Stimulated activated CD8-positive, alpha-beta memory T cell treated with anti-CD3 and anti-CD28 coated beads, Interleukin-4, amount 100 ng/mL, for 24 hours (primary cell): ENCODE data around the gene ARL5C.

ENCODE experiments used
- DNase-seq: peaks from one replicate; pipeline ENCODE4 v3.0.0-alpha.2; 2020; ENCODE audit warnings: low read depth

The ARL5C gene

GRCh38 chr17:39167476-39167875 is 1.5 kb upstream of the ARL5C start:
- no peak for DNase-seq

DNA sequence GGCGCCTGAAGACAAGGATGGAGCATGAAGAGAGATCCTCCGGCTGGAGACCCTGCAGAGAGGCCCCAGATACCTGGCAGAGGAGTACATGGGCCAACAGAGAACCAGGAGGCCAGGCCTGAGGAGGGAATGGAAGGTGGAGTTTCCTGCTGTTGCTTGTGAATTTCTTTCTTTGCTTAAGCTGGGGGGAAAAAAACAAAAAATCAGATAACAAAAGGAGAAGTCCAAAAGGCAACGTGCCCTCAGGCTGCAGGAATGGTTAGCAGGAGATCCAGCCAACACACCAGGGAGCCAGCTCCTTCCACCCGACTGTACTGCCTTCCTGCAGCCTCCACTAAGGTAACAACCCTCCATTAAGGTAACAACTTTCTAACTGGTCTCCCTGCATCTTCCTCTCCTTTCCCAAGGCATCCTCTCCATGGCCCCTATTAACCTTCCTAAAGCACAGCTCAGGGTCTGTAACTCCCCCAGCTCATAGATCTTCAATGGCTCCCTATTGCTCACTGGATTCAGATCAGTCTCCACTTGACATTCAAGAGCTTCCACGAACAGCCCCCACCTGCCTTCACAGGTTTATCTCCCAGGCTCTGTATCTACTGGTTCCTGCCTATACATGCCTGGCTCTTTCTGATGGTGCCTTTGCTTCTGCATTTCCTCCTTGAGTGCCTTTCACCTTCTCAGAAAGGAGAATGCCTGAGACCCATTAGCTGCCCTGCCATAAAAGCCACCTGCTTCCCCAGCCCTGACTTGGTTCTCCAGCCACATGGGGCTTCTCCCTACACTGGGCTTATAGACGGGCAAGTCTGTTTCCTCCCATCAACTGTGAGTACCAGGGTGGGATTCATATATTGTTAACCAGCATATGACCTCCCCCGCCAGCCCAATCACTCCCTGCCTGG is 725 bp upstream of the ARL5C start:
- no peak for DNase-seq

DNA sequence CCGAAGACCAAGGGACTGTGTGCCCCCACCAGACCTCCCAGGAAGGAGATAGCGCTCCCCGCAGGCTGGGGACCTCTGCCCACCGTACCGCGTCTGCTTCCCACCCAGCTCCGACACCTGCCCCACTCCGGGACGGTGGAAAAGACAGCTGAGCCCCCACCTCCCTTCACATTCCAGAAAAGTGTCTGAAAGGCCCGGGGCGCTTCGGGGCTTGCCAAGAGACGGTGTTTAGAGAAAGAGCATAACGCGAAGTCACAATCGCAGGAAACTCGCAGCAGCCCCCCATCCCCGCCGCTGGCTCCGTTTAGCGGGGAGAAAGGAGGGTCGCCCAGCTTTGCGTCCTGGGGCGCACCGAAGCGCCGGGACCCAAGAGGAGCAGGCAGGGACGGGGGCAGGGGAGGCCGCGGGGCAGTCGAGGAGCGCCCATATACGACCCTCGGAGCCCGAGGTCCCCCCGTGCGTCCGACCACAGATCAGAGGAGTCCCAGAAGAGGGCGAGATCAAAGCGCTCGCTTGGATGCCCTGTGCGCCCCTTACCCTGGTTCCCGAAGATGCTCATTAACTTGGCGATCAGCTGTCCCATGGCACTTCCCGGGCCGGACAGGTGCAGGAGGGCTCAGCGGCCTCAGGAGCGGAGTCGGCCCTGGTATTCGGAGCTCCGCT is 652 bp downstream of the ARL5C start:
- no peak for DNase-seq

DNA sequence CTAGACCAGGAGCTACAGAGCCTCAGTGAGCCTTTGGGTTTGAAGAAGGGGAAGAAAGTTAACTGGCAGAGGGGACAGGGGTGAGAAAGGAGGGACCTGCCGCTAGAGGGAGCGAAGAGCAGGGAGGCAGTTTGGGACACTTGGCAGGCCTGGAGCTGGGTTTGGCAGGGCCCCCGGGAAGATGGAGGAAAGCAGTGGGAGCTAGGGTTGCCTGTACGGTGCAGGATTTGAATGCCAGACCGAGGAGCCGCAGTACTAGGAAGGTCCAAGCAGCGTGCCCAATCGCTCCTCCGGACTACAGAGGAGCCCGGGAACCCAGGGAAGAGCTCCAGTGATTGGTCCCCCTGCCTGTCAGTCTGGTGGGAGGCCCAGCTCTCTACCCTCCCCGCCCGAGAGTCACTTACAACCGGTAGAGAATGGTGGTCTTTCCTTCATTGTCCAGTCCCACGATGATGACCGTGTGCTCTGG is 1.3 kb downstream of the ARL5C start:
- peak; percentile 69 for DNase-seq

DNA sequence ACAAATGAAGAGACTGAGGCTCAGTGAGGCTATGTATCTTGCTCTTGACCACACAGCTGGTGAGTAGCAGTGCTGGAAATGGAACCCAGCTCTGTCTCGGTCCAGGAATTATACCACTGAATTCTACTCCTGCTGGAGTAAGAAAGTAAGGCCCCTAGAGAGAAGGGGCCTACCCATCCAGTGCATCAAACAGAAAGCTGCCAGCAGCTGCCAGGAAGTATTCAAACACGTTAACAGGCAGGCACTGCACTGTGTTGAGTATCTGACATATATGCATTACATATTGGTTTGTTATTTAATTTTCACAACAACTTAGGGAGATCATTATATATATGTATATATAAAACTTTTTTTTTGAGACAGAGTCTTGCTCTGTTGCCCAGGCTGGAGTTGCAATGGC is 4.0 kb downstream of the ARL5C start:
- DNase-seq, result no peak

DNA sequence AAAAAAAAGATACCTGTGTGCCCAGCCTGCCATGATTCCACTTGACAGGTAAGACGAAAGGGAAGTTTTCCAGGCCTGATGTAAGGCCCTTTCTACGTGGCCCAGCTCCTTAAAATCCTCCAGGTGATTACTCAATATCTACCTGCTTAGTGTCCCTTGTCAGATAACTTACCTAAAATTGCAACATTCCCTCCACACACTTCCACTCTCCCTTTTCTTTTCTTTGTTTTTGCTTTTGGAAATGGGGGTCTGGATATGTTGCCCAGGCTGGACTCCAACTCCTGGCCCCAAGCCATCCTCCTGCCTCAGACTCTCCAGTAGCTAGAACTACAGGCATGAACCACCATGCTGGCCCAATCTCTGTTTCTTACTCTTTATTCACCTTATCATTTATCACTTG is 7.3 kb downstream of the ARL5C start:
- DNase-seq, result no peak

DNA sequence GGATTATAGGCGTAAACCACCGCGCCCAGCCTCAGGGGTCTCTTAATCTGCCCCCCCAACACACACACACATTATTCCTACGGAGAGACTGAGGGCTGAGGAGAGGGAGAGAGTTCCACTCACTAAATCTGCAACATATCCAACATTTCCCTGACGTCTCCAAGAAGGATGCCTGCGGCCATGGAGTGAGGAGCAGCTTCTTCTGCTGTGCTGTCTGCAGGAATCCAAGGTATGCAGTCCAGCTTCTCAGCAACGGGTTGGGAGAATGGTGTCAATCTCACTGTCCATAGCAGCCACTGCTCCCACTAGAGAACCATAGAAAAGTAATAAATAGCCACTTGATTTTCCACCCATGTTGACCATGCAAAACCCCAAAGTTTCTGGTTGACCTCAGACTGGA is 9.5 kb downstream of the ARL5C start:
- DNase-seq, result no peak

- DNase-seq, result no peak
Measured at GRCh38 chr17:39155654-39156053, 10.3 kb downstream of the ARL5C start.

DNA sequence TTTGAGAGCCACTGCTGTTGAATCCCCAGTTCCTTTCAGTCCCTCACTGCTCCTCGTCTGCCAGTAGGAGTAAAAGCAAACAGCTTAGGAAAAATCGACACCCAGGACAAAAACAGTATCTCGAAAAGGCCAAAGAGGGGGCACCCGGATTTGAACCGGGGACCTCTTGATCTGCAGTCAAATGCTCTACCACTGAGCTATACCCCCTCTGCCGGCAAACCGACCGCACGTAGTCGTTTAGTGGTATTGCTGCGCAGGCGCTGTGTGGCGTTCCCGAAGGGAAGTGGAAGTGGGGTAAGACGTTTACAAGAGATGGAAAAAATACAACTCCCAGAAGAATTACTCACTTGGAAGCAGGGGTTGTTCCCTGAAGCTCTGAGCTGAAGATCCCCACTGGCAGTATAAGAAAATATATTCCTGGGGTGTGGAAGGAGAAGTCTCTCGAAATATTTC is 12.3 kb downstream of the ARL5C start:
- DNase-seq, result peak; percentile 87

GRCh38 chr17:39151943-39152818 is 13.8 kb downstream of the ARL5C start:
- no peak for DNase-seq

- DNase-seq, result no peak
Measured at GRCh38 chr17:39151150-39151942, 14.6 kb downstream of the ARL5C start, which contains the start of gene PLXDC1. Gene PLXDC1 (minus strand): TSS chr17:39151637. CDS start chr17:39151437, 200 bp downstream.

GRCh38 chr17:39150795-39151149 is 15.2 kb downstream of the ARL5C start:
- DNase-seq, result no peak

- DNase-seq, result no peak
Measured at GRCh38 chr17:39150104-39150634, 15.8 kb downstream of the ARL5C start.

DNA sequence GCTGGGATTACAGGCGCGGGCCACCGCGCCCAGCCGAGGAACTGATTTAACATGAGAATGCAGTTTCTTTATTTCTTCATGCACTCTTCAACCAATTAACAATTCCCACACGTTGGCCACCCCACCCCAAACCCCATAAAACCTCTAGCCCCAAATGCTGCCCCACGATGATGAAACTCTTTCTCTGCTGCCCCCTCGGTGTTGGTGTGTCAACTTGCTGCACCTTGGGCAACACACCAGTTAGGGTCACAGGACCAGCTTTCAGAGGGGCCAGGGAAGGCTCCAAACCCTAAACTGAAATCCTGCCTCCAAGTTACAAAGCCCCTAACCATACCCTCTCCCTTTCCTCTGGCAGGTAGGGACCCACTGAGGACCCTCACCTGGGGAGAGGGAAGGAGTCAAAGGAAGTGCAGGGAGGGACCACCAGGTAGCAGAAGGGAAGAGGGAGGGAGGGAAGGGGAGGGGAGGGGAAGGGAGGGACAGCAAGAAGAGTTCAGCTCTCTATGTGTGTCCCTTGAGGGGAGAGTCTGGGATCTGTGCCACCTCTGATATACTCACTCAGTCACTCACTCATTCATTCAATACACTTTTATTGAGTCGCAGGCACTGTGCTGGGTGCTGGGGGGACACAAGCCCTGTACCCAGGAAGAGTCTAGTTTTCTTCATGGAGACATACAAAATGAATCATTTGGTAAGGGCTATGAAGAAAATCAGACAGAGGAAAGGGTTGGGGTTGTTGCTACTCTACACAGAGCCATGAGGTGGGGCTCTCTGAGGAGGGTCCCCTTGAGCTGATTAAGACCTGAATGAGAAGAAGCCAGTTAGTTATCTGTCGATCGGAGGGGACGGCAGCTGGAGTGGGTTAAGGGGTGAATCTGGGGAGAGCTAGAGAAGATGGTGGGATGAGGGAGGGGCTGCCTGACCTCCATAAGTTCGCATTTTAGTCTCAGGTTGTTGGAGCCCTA is 18.5 kb downstream of the ARL5C start:
- no peak for DNase-seq

DNA sequence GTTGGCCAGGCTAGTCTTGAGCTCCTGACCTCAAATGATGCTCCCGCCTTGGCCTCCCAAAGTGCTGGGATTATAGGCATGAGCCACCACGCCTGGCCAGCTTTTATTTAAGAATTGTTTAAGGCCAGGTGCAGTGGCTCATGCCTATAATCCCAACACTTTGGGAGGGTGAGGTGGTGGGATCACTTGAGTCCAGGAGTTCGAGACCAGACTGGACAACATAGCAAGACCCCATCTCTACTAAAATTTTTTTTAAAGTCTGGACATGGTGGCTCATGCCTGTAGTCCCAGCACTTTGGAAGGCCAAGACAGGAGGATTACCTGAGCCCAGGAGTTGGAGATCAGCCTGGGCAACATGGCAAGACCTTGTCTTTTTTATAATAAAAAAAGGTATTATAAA is 19.7 kb downstream of the ARL5C start:
- DNase-seq, result no peak

GRCh38 chr17:39145143-39145542 is 20.8 kb downstream of the ARL5C start:
- no peak for DNase-seq

DNA sequence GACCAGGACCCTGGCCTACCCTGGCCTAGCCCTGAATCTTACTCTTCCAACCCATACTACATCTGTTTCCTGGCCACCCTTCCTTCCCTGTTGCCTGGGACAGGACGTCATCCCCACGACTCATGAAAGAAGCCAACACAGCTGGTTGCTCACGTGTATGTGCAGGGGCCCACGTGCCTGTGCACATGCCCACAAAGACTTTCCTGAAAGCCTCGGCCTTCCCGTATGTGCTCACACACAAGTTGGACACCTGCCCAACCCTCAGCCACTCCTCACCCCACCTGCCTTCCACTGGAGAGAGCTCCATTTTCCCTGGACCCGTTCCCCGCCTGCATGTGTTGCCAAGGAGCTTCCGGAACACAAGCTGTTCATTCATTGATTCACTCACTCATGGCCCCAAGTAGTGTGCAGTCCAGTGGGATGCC is 21.5 kb downstream of the ARL5C start:
- no peak for DNase-seq

DNA sequence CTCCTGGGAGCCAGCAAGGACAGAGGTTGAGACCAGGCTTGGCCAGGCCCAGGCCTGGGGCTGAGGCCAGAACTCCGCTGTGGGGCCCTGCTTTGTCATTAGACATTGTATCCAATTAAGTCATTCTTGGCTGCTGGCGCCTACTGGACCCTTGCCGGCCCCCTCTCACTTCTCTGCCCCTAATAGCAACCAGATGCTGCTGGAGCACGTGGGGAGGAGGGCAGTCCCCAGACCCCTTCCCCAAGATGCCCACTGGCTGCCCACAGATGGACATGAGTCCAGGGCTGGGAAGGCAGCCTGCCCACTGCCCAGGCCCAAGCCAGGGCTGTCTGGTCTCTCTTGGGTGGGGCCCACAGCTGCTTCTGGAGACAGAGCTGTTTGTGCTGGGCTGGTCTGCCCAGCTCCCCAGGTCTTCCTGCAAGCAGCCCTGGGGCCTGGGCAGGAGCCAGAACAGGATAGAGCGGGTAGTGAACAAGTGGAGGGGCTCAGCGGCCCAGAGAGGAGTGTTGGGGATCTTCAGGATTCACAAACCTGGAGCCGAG is 22.3 kb downstream of the ARL5C start:
- DNase-seq, result no peak

GRCh38 chr17:39141915-39142664 is 23.9 kb downstream of the ARL5C start:
- no peak for DNase-seq
